ENCODE results near the gene ASCC2.

GRCh38 chr22:29867851-29868250, 29.8 kb upstream of the ASCC2 start:
- TF ChIP-seq POLR2A (IDR thresholded peaks at IDR 0.05) (no peak), CTCF (IDR thresholded peaks at IDR 0.05) (no peak)
